ENCODE measurements around the gene MAGEB1.

DNA sequence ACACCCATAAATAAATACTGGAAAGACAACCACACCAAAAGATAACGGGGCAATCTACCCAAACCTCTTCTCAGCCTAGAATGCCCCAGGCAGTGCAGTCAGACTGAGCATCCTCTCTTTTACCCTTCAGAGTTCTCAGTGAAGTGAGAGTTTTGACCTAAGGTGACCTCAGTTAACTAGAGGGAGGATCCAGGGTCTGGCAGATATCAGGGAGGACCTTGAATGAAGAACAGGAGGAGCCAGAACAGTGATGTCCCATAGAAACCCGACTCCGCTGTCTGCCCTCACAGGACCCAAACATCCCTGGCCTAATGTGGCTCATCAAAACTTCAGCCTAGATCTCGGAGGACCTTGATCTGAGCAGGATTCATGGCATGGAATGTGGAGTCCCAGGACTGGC, 16.6 kb upstream of the MAGEB1 start, which contains the start of gene MAGEB3:
- TF ChIP-seq, protein P1, sequence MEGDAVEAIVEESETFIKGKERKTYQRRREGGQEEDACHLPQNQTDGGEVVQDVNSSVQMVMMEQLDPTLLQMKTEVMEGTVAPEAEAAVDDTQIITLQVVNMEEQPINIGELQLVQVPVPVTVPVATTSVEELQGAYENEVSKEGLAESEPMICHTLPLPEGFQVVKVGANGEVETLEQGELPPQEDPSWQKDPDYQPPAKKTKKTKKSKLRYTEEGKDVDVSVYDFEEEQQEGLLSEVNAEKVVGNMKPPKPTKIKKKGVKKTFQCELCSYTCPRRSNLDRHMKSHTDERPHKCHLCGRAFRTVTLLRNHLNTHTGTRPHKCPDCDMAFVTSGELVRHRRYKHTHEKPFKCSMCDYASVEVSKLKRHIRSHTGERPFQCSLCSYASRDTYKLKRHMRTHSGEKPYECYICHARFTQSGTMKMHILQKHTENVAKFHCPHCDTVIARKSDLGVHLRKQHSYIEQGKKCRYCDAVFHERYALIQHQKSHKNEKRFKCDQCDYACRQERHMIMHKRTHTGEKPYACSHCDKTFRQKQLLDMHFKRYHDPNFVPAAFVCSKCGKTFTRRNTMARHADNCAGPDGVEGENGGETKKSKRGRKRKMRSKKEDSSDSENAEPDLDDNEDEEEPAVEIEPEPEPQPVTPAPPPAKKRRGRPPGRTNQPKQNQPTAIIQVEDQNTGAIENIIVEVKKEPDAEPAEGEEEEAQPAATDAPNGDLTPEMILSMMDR (IDR thresholded peaks at IDR 0.05), result no peak
- no peak for TF ChIP-seq POLR2A (IDR thresholded peaks at IDR 0.05)
